Caco-2 (cell line): ENCODE measurements around the gene PGR. TPM values are rescaled to one million over a fixed set of nuclear protein-coding genes. Genes with fewer than 3 reads are reported as not detected.

ENCODE experiments used
- BruUV-seq: library from RNA; stranded (reverse); fragments of 400-500 nt; replicated peaks from 2 replicates; lab custom pipeline; 2021; lab: Mats Ljungman, UMichigan
- CTCF ChIA-PET: fragments of 300-600 bp; sonication (Branson Sonifier 250); formaldehyde crosslinking; loops from one replicate; lab custom pipeline; 2022; ENCODE audit warnings: antibody characterized with exemption; lab: Charles Lee
- POLR2A ChIA-PET: fragments of 300-600 bp; sonication (Branson Sonifier 250); formaldehyde crosslinking; loops from one replicate; lab custom pipeline; 2022; ENCODE audit warnings: antibody characterized with exemption; lab: Charles Lee
- DNase-seq, 2 experiments: peaks; one replicate each; pipeline versions ENCODE4 v3.0.0 to v3.0.0-alpha.2; 2020 to 2022
- H3K27me3 ChIP-seq: replicated peaks from 2 replicates; pipeline ENCODE4 v1.6.0; 2011; ENCODE audit warnings: low read length; ENCODE audit not compliant: control insufficient read depth, insufficient read depth
- H3K36me3 ChIP-seq: 2 replicates; pipeline ENCODE4 v1.5.1; 2011; ENCODE audit warnings: low read length; ENCODE audit not compliant: control insufficient read depth, insufficient read depth
- H3K4me1 ChIP-seq: fragments of 250-450 bp; sonication (Bioruptor Pico); 2 replicates; pipeline ENCODE4 v1.5.1; 2020; ENCODE audit warnings: mild to moderate bottlenecking
- H3K4me3 ChIP-seq: 2 replicates; pipeline ENCODE4 v1.5.1; 2011; ENCODE audit warnings: low read depth, mild to moderate bottlenecking, control low read depth, low read length
- H3K9me3 ChIP-seq: fragments of 250-450 bp; sonication (Bioruptor Pico); 2 replicates; pipeline ENCODE4 v1.5.1; 2020; ENCODE audit warnings: mild to moderate bottlenecking, moderate library complexity
- H3K27ac Mint-ChIP-seq: one replicate; pipeline ENCODE4 v1.8.0; 2022; ENCODE audit warnings: mixed read lengths; ENCODE audit not compliant: unreplicated experiment
- H3K27me3 Mint-ChIP-seq: one replicate; pipeline ENCODE4 v1.8.0; 2022; ENCODE audit warnings: mixed read lengths; ENCODE audit not compliant: insufficient read depth, unreplicated experiment
- H3K36me3 Mint-ChIP-seq: one replicate; pipeline ENCODE4 v1.8.0; 2022; ENCODE audit warnings: mild to moderate bottlenecking, mixed read lengths; ENCODE audit not compliant: insufficient read depth, unreplicated experiment
- H3K4me1 Mint-ChIP-seq: one replicate; pipeline ENCODE4 v1.8.0; 2022; ENCODE audit warnings: low read depth, mixed read lengths; ENCODE audit not compliant: unreplicated experiment
- H3K4me3 Mint-ChIP-seq: one replicate; pipeline ENCODE4 v1.8.0; 2022; ENCODE audit warnings: mild to moderate bottlenecking, moderate library complexity, mixed read lengths; ENCODE audit not compliant: unreplicated experiment
- H3K9me3 Mint-ChIP-seq: one replicate; pipeline ENCODE4 v1.8.0; 2022; ENCODE audit warnings: mixed read lengths; ENCODE audit not compliant: unreplicated experiment
- intact Hi-C: fragments of 100-400 bp; cut with micrococcal nuclease; formaldehyde crosslinking; loops from one replicate; pipeline ENCODE4 v1.10.0; 2022; ENCODE audit not compliant: unreplicated experiment
- total RNA-seq: library from RNA; stranded (reverse); gene quantifications from 2 replicates; pipeline ENCODE4 v1.2.3, GENCODE V29; 2022
- TF ChIP-seq, protein P1 (sequence below), 2 experiments: fragments of 200-600 bp in 1 of 2; IDR thresholded peaks; 1 replicate in 1 of 2; 2 replicates in 1 of 2; pipeline versions ENCODE4 v1.5.1 to v1.8.0; 2011 to 2022; ENCODE audit warnings: antibody characterized with exemption in 1 of 2, control low read depth in 1 of 2, inconsistent platforms in 1 of 2, low read depth in 1 of 2, low read length in 1 of 2, mild to moderate bottlenecking in 1 of 2, moderate library complexity in 1 of 2; ENCODE audit not compliant: insufficient read depth in 1 of 2, severe bottlenecking in 1 of 2, unreplicated experiment in 1 of 2

Gene PGR
- total RNA-seq, 1 experiment from 2014 or later = not detected

DNA sequence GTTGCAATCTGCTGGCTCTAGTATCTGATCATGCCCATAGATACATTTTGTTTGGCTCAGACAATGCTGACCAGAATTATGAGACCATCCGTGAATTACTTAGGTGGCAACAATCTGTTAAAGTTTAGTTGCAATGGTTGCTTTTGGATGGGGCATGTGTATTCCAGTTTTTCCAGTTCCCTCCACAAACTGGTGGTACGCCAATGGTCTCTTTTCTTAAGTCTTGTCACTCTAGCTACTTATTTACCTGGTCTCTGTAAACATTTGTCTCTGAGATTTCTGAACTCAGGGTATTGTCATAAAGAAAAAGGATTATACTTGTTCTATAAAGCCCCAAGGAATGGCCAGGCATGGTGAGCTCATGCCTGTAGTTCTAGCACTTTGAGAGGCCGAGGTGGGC is 65.9 kb downstream of the PGR start:
- no peaks in the 10 kb centered on the region for H3K36me3 Mint-ChIP-seq

GRCh38 chr11:101061606-101062005 is 68.0 kb downstream of the PGR start:
- intact Hi-C loops = no loop called here
- no peak for DNase-seq
- Histone ChIP-seq H3K36me3 (no peaks in the 10 kb centered on the region), H3K4me1 (no peaks in the 10 kb centered on the region), H3K4me3 (no peak overlapping the region), H3K27me3 (no peaks in the 10 kb centered on the region), H3K9me3 (no peaks in the 10 kb centered on the region)
- H3K9me3 Mint-ChIP-seq = no peaks in the 10 kb centered on the region
- BruUV-seq = no TSS peak
- no peak overlapping the region for H3K27ac Mint-ChIP-seq
- no peaks in the 10 kb centered on the region for H3K4me1 Mint-ChIP-seq
- TF ChIP-seq, protein P1, sequence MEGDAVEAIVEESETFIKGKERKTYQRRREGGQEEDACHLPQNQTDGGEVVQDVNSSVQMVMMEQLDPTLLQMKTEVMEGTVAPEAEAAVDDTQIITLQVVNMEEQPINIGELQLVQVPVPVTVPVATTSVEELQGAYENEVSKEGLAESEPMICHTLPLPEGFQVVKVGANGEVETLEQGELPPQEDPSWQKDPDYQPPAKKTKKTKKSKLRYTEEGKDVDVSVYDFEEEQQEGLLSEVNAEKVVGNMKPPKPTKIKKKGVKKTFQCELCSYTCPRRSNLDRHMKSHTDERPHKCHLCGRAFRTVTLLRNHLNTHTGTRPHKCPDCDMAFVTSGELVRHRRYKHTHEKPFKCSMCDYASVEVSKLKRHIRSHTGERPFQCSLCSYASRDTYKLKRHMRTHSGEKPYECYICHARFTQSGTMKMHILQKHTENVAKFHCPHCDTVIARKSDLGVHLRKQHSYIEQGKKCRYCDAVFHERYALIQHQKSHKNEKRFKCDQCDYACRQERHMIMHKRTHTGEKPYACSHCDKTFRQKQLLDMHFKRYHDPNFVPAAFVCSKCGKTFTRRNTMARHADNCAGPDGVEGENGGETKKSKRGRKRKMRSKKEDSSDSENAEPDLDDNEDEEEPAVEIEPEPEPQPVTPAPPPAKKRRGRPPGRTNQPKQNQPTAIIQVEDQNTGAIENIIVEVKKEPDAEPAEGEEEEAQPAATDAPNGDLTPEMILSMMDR (IDR thresholded peaks at IDR 0.05; ENCODE audit: insufficient read depth in 1 of 2, low read depth in 1 of 2, low read length in 1 of 2, severe bottlenecking in 1 of 2, unreplicated experiment in 1 of 2) = no peak
- H3K27me3 Mint-ChIP-seq = peaks cover 10% of the 10 kb centered on the region
- H3K4me3 Mint-ChIP-seq = no peak overlapping the region
- ChIA-PET CTCF (no interaction called here), POLR2A (no interaction called here)
- H3K36me3 Mint-ChIP-seq = no peaks in the 10 kb centered on the region

More for the DNA sequence above, 65.9 kb downstream of the PGR start:
- no peak overlapping the region for H3K27ac Mint-ChIP-seq
- no peaks in the 10 kb centered on the region for H3K36me3 ChIP-seq
- no peaks in the 10 kb centered on the region for H3K27me3 ChIP-seq
- intact Hi-C loops = no loop called here
- H3K4me3 Mint-ChIP-seq = no peak overlapping the region
- H3K4me3 ChIP-seq = no peak overlapping the region
- no peaks in the 10 kb centered on the region for H3K4me1 ChIP-seq
- H3K9me3 ChIP-seq = no peaks in the 10 kb centered on the region
- H3K9me3 Mint-ChIP-seq = no peaks in the 10 kb centered on the region
- no peaks in the 10 kb centered on the region for H3K4me1 Mint-ChIP-seq
- DNase-seq = no peak
- ChIA-PET POLR2A (no interaction called here), CTCF (no interaction called here)
- peaks cover 2% of the 10 kb centered on the region for H3K27me3 Mint-ChIP-seq
- BruUV-seq = no TSS peak
- TF ChIP-seq, protein P1 (IDR thresholded peaks at IDR 0.05; ENCODE audit: insufficient read depth in 1 of 2, low read depth in 1 of 2, low read length in 1 of 2, severe bottlenecking in 1 of 2, unreplicated experiment in 1 of 2) = no peak

DNA sequence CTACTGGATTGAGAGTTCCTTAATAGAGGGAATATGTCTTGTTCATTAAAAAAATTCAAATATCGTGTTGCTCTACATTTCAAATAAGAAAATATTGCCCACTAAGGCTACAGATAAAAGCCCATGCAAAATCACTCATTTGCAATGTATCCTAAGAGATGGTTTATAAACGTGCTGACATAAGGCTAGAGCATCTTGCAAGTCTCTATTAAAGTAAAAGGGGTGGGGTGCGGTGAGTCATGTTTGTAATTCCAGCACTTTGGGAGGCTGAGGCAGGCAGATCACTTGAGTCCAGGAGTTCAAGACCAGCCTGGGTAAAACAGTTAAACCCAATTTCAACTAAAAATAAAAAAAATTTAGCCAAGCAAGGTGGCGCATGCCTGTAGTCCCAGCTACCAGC is 70.3 kb downstream of the PGR start:
- TF ChIP-seq, protein P1 (IDR thresholded peaks at IDR 0.05; ENCODE audit: insufficient read depth in 1 of 2, low read depth in 1 of 2, low read length in 1 of 2, severe bottlenecking in 1 of 2, unreplicated experiment in 1 of 2) = no peak
- intact Hi-C loops = no loop called here
- H3K27ac Mint-ChIP-seq = no peak overlapping the region
- no peaks in the 10 kb centered on the region for H3K27me3 ChIP-seq
- H3K9me3 ChIP-seq = no peaks in the 10 kb centered on the region
- CTCF ChIA-PET = no interaction called here
- H3K4me3 Mint-ChIP-seq = no peak overlapping the region
- no peaks in the 10 kb centered on the region for H3K9me3 Mint-ChIP-seq
- no peaks in the 10 kb centered on the region for H3K4me1 ChIP-seq
- DNase-seq = no peak
- peaks cover 8% of the 10 kb centered on the region for H3K27me3 Mint-ChIP-seq
- POLR2A ChIA-PET = no interaction called here
- no peaks in the 10 kb centered on the region for H3K4me1 Mint-ChIP-seq
- no peaks in the 10 kb centered on the region for H3K36me3 ChIP-seq
- no TSS peak for BruUV-seq
- no peaks in the 10 kb centered on the region for H3K36me3 Mint-ChIP-seq
- no peak overlapping the region for H3K4me3 ChIP-seq
